Measurements from ENCODE around the gene XPOT.

GRCh38 chr12:64402181-64402580, 2.0 kb upstream of the XPOT start:
- no peak for TF ChIP-seq CTCF (IDR thresholded peaks at IDR 0.05)
- TF ChIP-seq POLR2A (IDR thresholded peaks at IDR 0.05) = no peak
